Right ventricle myocardium inferior (tissue), 1 donor: ENCODE data around the gene GEMIN4. TPM values are rescaled to one million over a fixed set of nuclear protein-coding genes. Genes with fewer than 3 reads are reported as not detected.
A peak's percentile ranks its signal among the peaks of the same experiment; 100 is the strongest.
"Not testable (repeated sequence)": the region's sequence is repeated elsewhere in the genome, so short reads cannot be mapped to it uniquely, and the experiment has no call there.

Experiments
- ATAC-seq: fragments of 200-7000 bp; cut with Tn5 transposase; one replicate; pipeline ENCODE4 v1.9.1; 2020; ENCODE audit warnings: mild to moderate bottlenecking, moderate library complexity
- DNase-seq: peaks from one replicate; pipeline ENCODE4 v3.0.0; 2021; ENCODE audit errors: missing footprints
- intact Hi-C: fragments of 100-400 bp; cut with DNase I; formaldehyde crosslinking; loops from one replicate; pipeline ENCODE4 v1.11.0; 2022
- total RNA-seq: library from RNA; stranded (reverse); fragmentation: NEBNext Ultra II Directional; extraction: Animal tissue kit (Norgen Biotek cat#: 25700); gene quantifications from one replicate; pipeline ENCODE4 v1.2.1, GENCODE V29; 2021
- donor health status: DM: no; HTN: yes; CAD: no; lungs with severe emphysema.

Gene GEMIN4
- total RNA-seq, 1 donor from 2014 or later, result 12.6 TPM

DNA sequence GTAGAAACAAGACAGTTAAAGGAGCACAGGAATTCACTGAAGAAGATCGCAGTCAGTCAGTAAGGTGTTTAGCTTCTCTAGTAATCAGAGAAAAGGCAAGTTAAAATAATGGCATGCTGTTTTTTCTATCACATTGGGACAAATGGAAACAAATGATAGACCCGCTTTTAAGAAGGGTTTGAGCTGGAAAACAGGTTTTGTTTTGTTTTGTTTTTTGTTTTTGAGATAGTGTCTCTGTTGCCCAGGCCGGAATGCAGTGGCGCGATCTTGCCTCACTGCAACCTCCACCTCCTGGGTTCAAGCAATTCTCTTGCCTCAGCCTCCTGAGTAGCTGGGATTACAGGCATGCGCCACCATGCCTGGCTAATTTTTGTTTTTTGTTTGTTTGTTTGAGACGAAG lies 33.8 kb upstream of the GEMIN4 start:
- intact Hi-C loops, DNase-seq, ATAC-seq: not testable (repeated sequence)

DNA sequence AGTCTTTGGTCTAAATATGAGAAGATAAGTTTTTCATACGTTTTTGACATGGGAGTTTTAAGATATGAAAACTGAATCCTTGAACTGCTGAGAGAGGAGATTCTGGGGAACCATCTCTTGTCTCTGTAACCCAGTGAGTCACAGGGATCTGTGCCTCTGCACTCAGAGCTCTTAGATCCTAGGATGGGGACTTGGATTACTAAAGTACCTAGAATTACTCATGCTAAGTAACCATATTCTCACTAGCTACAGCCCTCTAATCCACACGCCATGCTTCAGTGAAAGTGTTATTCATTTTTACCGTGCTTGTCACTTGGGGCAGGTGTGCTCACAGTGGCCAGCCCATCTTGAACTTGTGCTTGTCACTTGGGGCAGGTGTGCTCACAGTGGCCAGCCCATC lies 32.1 kb upstream of the GEMIN4 start:
- DNase-seq, result no peak
- intact Hi-C loops, result no loop called here
- no peak for ATAC-seq

DNA sequence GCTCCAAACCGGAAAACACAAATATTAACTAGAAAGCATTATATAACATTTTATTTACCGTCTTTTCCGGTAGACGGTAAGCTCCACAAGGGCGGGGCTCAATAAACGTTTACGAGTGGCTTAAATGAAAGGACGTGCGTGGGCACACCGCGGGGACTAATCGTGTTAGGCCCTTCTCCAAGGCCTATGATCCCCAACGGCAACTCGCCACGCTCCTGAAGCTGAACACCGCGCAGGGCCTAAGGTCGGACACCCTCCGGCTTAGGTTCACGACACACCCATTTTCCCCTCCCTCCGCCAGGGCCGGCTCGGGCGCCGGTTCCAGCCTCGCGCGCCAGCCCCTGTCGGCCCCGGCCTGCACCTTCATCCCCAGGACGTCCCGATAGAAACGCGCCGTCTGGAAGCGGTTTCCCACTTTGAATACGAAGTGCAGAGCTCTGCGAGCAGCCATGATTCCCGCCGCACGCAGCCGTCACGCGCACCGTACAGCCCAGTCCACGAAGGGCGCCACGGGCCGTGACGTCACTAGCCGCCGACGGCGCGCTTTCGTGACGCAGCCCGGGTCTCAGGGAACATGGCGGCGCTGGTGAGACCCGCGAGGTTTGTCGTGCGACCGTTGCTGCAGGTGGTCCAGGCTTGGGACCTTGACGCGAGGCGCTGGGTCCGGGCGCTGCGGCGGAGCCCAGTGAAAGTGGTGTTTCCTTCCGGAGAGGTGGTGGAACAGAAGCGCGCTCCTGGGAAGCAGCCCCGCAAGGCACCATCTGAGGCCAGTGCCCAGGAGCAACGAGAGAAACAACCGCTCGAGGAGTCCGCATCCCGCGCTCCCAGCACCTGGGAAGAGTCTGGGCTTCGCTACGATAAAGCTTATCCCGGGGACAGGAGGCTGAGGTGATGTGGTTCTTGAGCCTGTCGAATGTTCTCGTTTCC lies 30.0 kb upstream of the GEMIN4 start, which contains the start of the genes GLOD4 and MRM3:
GLOD4 (minus strand) TSS at position 476 of the 927 bp plus-strand sequence; CDS start at position 451, 25 bp downstream.
MRM3 (plus strand) TSS at position 549 of the 927 bp plus-strand sequence; CDS start at position 575, 26 bp downstream.
- DNase-seq, result peak; percentile 97
- ATAC-seq, result peak; percentile 97
- intact Hi-C loops, result no loop called here

DNA sequence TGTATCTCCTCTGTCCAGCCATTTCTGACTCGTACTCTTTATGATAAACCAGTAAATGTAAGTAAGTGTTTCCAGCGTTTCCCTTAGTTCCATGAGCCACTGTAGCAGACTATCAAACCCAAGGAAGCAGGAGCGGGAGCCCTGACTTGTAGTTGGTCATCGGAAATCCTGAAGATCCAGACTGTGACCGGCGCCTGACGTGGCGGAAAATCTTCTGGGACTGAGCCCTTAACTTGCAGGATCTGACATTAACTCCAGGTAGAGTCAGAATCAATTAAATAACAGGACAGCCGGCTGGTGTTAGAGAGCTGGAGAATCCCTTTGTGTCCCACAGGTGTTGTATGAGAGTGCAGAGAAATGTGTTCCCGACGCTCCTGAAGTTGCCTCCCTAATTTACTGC lies 26.0 kb upstream of the GEMIN4 start:
- intact Hi-C loops, result no loop called here
- no peak for ATAC-seq
- DNase-seq, result no peak

DNA sequence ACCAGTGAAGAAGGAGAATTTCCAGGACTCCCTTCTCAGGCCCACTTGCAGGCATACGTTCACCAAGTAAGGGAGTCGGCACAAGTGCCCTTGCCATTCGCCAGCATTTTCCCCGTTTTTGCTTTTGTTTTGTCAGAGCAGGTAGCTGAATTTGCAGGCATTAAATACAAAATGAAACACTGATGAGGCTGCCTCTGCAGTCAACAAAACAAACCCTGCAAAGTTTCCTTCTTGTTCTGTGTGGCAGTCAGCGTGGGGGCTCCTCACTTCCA lies 22.2 kb upstream of the GEMIN4 start:
- intact Hi-C loops, result no loop called here
- no peak for DNase-seq
- no peak for ATAC-seq

DNA sequence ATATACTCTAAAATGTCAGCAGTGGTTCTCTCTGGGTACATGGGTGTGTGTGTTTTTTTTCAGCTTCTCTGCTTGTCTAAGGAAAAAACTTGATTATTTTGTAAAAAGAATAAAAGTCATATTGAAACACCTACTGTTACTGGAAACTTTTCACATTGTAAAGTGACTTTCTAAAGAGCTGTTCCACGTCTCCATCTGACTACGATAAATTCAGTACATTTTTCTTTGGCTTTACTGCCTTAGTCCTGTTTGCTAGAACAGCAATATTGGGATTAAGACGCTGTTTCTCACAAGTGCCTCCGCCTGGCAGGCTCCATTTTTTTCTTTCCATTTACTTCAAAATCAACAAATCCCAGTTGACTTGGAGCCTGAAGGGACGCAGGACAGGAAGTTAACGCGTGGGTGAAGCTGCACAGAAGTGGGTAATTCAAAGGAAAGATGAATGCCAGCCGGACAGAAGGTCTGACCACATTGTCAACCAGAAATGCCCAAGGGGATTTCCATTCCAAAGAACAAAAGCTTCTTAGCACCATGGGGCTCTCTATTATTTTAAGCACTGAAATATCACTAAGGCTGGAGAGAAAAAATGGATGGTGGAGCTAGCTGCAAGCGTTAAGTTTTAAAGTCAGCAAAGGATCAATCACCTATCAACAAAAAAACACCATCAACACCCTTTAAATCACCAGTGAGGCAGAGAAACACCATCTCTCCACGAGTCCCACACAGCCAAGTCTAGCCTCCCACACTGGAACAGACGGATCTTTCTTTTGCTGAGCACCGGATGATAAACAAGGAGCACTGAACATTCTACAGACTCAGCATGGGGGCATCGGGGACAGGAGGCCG lies 21.6 kb upstream of the GEMIN4 start:
- no peak for ATAC-seq
- intact Hi-C loops, result no loop called here

DNA sequence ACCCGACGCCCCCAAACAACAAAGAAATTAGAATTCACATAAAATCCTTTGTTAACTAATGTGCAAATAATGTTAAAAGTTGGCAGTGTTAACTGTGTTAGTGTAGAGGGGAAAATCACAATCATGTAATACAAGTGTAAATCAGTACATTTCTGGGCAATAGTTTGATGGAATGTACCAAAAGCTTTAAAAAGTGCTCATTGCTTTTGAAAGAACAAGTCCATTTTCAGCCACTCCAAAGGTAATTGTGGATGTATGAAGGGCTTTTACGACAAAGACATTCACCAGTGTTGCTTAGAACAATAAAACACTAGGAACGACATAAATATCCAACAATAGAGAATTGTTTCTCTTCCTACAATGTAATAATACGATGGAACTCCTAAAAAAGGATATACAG lies 21.0 kb upstream of the GEMIN4 start:
- ATAC-seq, result no peak
- intact Hi-C loops, result no loop called here
- DNase-seq, result no peak

More for the DNA sequence above, 21.6 kb upstream of the GEMIN4 start:
- DNase-seq, result no peak

DNA sequence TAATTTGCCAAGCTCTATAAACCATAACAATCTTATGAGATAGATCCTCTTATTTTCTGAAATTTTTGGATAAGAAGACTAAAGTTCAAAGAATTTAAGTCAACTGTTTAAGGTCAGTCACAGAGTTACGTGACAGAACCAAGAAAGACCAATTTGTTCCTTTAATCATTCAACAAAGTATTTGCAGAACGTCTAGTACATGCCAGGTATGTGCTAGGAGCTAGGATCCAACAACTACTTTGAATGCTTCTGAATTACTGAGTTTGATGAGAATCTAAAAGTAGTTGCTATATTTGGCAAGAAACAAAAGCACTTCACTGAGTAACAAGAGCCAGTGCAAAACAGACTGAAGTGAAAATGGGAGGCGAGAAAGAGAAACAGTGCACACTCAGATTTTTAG lies 15.0 kb upstream of the GEMIN4 start:
- no peak for DNase-seq
- no peak for ATAC-seq
- intact Hi-C loops, result no loop called here

DNA sequence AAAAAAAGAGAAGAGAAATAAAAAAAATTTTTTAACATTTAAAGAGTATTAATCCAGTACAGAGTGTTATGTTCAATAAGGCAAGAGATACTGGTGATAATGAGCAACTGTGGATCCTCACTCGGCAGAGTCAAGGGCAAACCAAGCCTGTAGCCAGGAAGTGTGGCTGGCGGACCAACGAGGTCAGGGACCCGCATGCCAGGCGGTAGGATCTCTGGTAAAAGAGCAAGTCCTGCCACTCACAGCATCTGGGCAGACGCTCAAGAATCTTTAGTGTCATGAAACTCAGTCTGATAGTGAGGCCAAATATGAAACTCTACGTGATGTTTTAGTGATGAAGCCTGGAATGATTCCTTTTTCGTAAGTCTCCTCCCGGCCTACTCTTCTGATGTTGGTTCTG lies 8.3 kb upstream of the GEMIN4 start:
- DNase-seq (no peak), ATAC-seq (peak; percentile 83)
- intact Hi-C loops, result no loop called here

DNA sequence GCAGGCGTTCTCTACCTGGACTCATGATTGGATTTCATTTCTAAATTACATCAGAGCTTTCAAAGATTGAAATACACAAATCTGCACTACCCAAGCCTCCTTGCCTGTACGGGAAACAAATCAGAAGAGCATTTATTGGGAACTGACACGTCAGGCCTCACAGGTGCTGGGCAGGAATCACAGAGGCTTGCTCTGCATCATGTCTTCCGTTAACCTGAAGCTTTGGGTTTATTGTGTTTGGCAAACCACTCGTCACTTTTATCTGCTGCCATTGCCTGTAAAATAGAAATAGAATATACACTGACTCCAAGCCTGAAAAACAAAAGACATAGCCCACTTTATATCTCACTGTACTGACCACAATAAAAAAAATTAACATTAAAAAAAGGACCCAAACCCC lies 7.9 kb upstream of the GEMIN4 start:
- ATAC-seq (no peak), DNase-seq (no peak)
- intact Hi-C loops, result no loop called here

DNA sequence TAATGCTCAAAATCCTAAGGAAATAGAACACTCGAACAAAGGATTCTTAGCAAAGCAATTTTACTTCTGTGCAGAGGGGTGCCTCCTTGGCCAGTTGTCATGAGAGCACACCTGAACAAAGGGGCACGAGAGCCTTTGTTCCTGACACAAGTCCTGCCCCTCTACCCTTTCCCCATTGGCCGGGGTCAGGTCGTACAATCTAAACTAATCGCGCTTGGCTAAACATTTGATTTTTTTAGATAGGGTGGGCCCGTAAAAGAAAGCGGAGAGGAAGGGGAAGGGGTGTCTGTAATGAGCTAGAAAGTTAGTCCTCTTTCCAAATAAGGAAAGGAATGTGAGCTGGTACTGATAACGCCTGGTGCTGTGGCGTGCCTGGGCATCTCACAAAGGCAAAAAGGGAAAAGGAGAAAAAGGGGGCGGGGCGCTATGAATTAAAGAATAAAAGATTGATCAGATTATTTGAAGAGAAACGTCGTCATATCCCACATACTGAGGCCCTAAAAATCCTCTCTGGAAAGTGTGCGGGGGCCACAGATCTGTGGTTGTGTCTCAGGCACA lies 4.0 kb upstream of the GEMIN4 start:
- intact Hi-C loops, DNase-seq, ATAC-seq: not testable (repeated sequence)

DNA sequence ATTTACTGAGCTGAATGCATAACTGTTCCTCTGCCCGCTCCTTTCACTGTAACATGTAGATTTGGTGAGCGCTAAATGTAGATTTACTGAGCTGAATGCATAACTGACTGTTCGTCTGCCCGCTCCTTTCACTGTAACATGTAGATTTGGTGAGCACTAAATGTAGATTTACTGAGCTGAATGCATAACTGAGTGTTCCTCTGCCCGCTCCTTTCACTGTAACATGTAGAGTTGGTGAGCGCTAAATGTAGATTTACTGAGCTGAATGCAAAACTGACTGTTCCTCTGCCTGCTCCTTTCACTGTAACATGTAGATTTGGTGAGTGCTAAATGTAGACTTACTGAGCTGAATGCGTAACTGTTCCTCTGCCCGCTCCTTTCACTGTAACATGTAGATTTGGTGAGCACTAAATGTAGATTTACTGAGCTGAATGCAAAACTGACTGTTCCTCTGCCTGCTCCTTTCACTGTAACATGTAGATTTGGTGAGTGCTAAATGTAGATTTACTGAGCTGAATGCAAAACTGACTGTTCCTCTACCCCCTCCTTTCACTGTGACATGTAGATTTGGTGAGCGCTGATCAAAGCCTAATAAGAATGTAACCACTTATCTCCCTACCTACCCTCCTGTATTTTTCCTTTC lies 3.4 kb upstream of the GEMIN4 start:
- ATAC-seq, DNase-seq, intact Hi-C loops: not testable (repeated sequence)

DNA sequence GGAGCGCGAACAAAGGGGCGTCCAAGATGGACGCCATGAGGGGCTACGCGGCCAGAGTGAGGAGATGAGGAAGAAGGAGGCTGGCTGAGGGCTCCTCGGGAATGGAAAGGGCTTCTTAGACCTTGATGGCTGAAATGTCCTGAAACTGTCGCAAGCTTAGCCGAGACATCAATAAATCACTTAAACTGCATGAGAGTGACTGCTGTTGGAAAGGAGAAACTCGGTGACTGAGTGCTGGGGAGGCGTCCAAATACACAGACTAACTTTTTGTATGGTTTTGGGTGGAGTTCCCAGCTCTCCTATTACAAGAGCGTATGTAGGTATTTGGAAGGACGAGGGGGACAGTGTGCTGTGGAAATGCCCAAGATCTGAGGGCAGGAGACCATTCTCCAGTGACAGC lies 1.4 kb upstream of the GEMIN4 start:
- intact Hi-C loops, result no loop called here
- ATAC-seq (no peak), DNase-seq (no peak)

DNA sequence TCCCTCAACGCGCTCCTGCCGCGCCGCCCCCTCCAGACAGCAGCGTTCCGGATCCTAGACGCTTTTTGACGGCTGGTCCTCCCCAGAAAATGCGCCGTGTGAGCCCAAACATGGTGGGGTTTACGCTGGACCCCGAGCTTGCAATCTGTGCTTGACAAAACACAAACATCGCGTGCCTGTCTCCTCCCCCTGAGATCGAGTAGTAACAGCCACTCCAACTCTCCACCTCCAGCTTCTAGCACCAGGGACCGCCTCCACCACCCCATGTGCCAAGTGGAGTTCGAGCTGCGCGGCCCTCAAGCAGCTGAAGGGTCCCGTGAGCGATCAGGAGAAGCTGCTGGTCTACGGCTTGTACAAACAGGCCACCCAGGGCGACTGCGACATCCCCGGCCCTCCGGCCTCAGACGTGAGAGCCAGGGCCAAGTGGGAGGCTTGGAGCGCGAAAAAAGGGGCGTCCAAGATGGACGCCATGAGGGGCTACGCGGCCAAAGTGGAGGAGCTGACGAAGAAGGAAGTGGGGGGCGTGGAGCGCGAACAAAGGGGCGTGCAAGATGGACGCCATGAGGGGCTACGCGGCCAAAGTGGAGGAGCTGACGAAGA lies 656 bp upstream of the GEMIN4 start:
- DNase-seq (peak; percentile 86), ATAC-seq (peak; percentile 83)
- intact Hi-C loops, result no loop called here

DNA sequence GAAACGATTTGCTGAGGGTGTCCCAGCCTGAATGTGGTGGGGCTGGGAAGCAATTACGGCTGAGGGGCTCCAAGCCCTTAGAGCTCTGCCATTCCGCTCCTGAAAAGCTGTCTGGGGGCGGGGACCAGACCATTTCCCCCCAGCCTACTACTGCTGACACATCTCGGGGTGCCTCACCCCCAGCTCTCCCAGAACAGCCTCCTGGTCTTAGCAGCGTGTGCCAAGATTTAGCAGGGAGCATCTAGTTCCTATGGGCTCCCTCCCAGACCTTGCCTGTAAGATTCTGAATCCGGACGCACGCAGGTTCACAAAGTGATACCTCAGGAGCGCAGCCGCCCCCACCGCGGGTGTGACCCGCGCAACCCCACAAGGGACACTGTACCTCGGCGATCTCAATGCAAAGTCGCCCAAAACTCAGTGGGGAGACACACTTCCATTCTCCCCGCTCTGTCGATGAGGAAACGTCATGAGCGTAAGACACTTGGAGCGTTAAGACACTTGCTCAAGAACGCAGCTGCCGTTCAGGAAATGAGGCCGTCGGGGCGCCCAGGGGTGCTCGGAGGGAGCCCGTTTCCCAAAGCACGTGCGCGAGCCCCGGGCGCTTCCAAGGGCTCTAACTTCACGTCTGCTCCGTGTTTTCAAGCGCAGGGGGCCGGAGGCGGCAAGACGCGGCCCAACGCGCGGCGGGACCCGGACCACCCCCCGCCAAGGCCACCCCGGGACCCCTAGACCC lies 629 bp downstream of the GEMIN4 start:
- intact Hi-C loops, result no loop called here
- DNase-seq (no peak), ATAC-seq (peak; percentile 4)

DNA sequence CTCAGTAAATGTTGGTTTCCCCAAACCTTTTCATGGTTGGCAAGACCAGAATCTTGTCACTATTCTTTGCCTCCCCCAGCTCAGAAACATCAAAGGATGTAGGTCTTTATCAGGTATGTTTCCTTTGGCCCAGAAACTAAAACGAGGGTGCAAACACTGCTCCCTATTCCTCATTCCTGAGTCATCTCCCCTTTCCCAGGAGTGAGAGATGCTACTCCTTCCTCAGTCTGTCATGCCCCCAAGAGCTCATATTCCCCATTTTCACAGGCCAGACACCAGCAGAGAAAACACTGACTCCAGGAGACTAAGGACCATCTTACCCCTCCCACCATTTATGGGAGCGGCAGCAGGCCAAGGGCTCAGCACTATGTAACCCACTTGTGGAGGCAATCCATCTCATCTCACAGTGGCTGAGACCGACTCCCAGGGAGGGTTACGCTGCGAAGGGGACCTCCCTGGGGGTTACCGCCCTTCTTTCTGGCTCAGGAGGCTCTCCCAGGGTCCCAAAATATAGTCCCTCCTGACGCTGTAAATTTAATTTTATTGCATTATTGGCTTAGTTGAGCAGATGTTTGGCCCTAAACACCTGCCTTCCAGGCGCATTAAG lies 1.5 kb downstream of the GEMIN4 start:
- intact Hi-C loops, result no loop called here
- no peak for ATAC-seq
- no peak for DNase-seq

DNA sequence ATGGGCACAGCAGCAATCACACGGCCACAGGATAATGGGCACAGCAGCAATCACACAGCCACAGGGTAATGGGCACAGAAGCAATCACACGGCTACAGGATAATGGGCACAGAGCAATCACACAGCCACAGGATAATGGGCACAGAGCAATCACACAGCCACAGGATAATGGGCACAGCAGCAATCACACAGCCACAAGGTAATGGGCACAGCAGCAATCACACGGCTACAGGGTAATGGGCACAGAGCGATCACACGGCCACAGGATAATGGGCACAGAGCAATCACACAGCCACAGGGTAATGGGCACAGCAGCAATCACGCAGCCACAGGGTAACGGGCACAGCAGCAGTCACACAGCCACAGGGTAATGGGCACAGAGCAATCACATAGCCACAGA lies 2.7 kb downstream of the GEMIN4 start:
- DNase-seq, intact Hi-C loops, ATAC-seq: not testable (repeated sequence)
